CD14-positive monocyte (primary cell): ENCODE measurements around the gene CNTFR. TPM values are rescaled to one million over a fixed set of nuclear protein-coding genes. Genes with fewer than 3 reads are reported as not detected.

Experiments used
- DNase-seq, 3 donors: peaks; one replicate each; pipeline ENCODE4 v3.0.0-alpha.2; 2011 to 2022
- H2AFZ ChIP-seq: 2 replicates; pipeline ENCODE4 v1.6.0; 2012; ENCODE audit warnings: mild to moderate bottlenecking, low read depth, low read length, inconsistent platforms; ENCODE audit not compliant: insufficient read depth, poor library complexity, severe bottlenecking
- H3K27ac ChIP-seq, 2 donors: 1 replicate in 1 of 2; 2 replicates in 1 of 2; pipeline ENCODE4 v1.5.1; 2012 to 2013; ENCODE audit warnings: low read length in 2 of 2, control low read depth in 1 of 2, inconsistent platforms in 1 of 2, low read depth in 1 of 2, mild to moderate bottlenecking in 1 of 2
- H3K27me3 ChIP-seq, 2 donors: one replicate each; pipeline versions ENCODE4 v1.6.0 to v1.6.1; 2011 to 2013; ENCODE audit warnings: low read length in 2 of 2; ENCODE audit not compliant: control insufficient read depth in 2 of 2, insufficient read depth in 2 of 2
- H3K36me3 ChIP-seq, 2 donors: replicated peaks in 1 of 2; 1 replicate in 1 of 2; 2 replicates in 1 of 2; pipeline versions ENCODE4 v1.5.1 to v1.6.1; 2012 to 2013; ENCODE audit warnings: low read length in 2 of 2, control low read depth in 1 of 2, inconsistent platforms in 1 of 2, mild to moderate bottlenecking in 1 of 2; ENCODE audit not compliant: insufficient read depth in 2 of 2, control insufficient read depth in 1 of 2
- H3K4me1 ChIP-seq, 2 donors: 1 replicate in 1 of 2; 2 replicates in 1 of 2; pipeline versions ENCODE4 v1.5.1 to v1.6.1; 2012 to 2013; ENCODE audit warnings: low read length in 2 of 2, control low read depth in 1 of 2, inconsistent platforms in 1 of 2, mild to moderate bottlenecking in 1 of 2, moderate library complexity in 1 of 2; ENCODE audit not compliant: insufficient read depth in 2 of 2, control insufficient read depth in 1 of 2
- H3K4me2 ChIP-seq: replicated peaks from 2 replicates; pipeline ENCODE3; 2012; ENCODE audit warnings: low read length, moderate library complexity, mild to moderate bottlenecking; ENCODE audit not compliant: poor library complexity, severe bottlenecking; ENCODE audit errors: extremely low read depth
- H3K4me3 ChIP-seq, 3 experiments: fragments of 200-600 bp in 1 of 3; sonication (generic) in 1 of 3; replicated peaks in 1 of 3; 1 replicate in 2 of 3; 2 replicates in 1 of 3; pipeline ENCODE4 v1.5.1; 2011 to 2013; ENCODE audit warnings: low read length in 3 of 3, mild to moderate bottlenecking in 3 of 3, control low read depth in 2 of 3, low read depth in 2 of 3, inconsistent platforms in 1 of 3, moderate library complexity in 1 of 3
- H3K79me2 ChIP-seq: 2 replicates; pipeline ENCODE4 v1.6.0; 2012; ENCODE audit warnings: mild to moderate bottlenecking, control low read depth, inconsistent platforms, low read length, moderate library complexity; ENCODE audit not compliant: insufficient read depth
- H3K9ac ChIP-seq: 2 replicates; pipeline ENCODE4 v1.6.0; 2017; ENCODE audit warnings: low read length, mild to moderate bottlenecking; ENCODE audit not compliant: insufficient read depth, poor library complexity, severe bottlenecking
- H3K9me3 ChIP-seq, 2 donors: replicated peaks in 1 of 2; 1 replicate in 1 of 2; 2 replicates in 1 of 2; pipeline versions ENCODE4 v1.5.1 to v1.6.1; 2012 to 2013; ENCODE audit warnings: low read length in 2 of 2, control low read depth in 1 of 2; ENCODE audit not compliant: control insufficient read depth in 1 of 2, insufficient read depth in 1 of 2
- H4K20me1 ChIP-seq: 2 replicates; pipeline ENCODE4 v1.6.0; 2012; ENCODE audit warnings: mild to moderate bottlenecking, low read length, control low read depth, moderate library complexity; ENCODE audit not compliant: insufficient read depth
- H3K27ac Mint-ChIP-seq, 7 donors: one replicate each; pipeline ENCODE4 v1.8.0; 2020; ENCODE audit warnings: mild to moderate bottlenecking in 7 of 7, mixed read lengths in 7 of 7, moderate library complexity in 6 of 7, inconsistent platforms in 2 of 7
- H3K27me3 Mint-ChIP-seq, 3 donors: one replicate each; pipeline ENCODE4 v1.8.0; 2021 to 2022; ENCODE audit warnings: low read depth in 3 of 3, mild to moderate bottlenecking in 3 of 3, mixed read lengths in 3 of 3, moderate library complexity in 3 of 3, inconsistent platforms in 1 of 3
- H3K36me3 Mint-ChIP-seq, 2 donors: one replicate each; pipeline ENCODE4 v1.8.0; 2020; ENCODE audit warnings: mixed read lengths in 2 of 2, inconsistent platforms in 1 of 2, mild to moderate bottlenecking in 1 of 2
- H3K4me1 Mint-ChIP-seq: one replicate; pipeline ENCODE4 v1.8.0; 2020; ENCODE audit warnings: mild to moderate bottlenecking, mixed read lengths
- H3K4me3 Mint-ChIP-seq, 2 donors: one replicate each; pipeline ENCODE4 v1.8.0; 2020; ENCODE audit warnings: mild to moderate bottlenecking in 2 of 2, mixed read lengths in 2 of 2, moderate library complexity in 1 of 2
- H3K9me3 Mint-ChIP-seq, 7 donors: one replicate each; pipeline ENCODE4 v1.8.0; 2020 to 2022; ENCODE audit warnings: mixed read lengths in 7 of 7, mild to moderate bottlenecking in 6 of 7, moderate library complexity in 6 of 7, inconsistent platforms in 2 of 7
- CTCF ChIP-seq: fragments of 200-600 bp; IDR thresholded peaks from one replicate; pipeline ENCODE4 v1.8.0; 2022; ENCODE audit warnings: antibody characterized with exemption, mild to moderate bottlenecking
- WGBS: methylation state at CpG from one replicate; pipeline ENCODE4 v1.1.5; 2013; ENCODE audit warnings: missing lambda C conversion rate; ENCODE audit not compliant: insufficient coverage; 5-methylcytosine and 5-hydroxymethylcytosine counted together
- intact Hi-C, 2 donors: fragments of 100-400 bp; cut with micrococcal nuclease; formaldehyde crosslinking; loops; one replicate each; pipeline versions ENCODE4 v1.15.0 to v1.15.1; 2023
- polyA plus RNA-seq, 3 donors: library from polyadenylated mRNA; depleted of rRNA in 1 of 3; unstranded in 2 of 3; stranded (reverse) in 1 of 3; fragments of 300-500 nt in 2 of 3; fragments of >200 nt in 1 of 3; fragmentation: Illumina TruSeq in 2 of 3; gene quantifications; 1 replicate in 2 of 3; 2 replicates in 1 of 3; pipeline ENCODE4 v1.2.3, GENCODE V29; 2012 to 2021

CNTFR gene
- polyA plus RNA-seq, 3 donors = not detected

GRCh38 chr9:34502471-34502870 is 87.1 kb downstream of the CNTFR start:
- peaks cover 2% of the 10 kb centered on the region for H3K4me1 Mint-ChIP-seq
- H3K79me2 ChIP-seq = no peaks in the 10 kb centered on the region
- H2AFZ ChIP-seq = no peak overlapping the region
- no peak overlapping the region for H3K9ac ChIP-seq
- no peak overlapping the region for H3K4me2 ChIP-seq
- DNase-seq = no peak
- no peak overlapping the region for H3K4me3 Mint-ChIP-seq
- no peaks in the 10 kb centered on the region for H3K27me3 ChIP-seq
- H3K4me1 ChIP-seq = no peaks in the 10 kb centered on the region
- WGBS = 82% methylated on average over 9 of the region's 10 CpGs
- H3K27me3 Mint-ChIP-seq = peaks cover 3 to 11% (median 7%) of the 10 kb centered on the region in 3 donors
- no peak for TF ChIP-seq CTCF
- H3K36me3 ChIP-seq = no peaks in the 10 kb centered on the region
- no peaks in the 10 kb centered on the region for H4K20me1 ChIP-seq
- H3K4me3 ChIP-seq = no peak overlapping the region
- H3K9me3 Mint-ChIP-seq = no peaks in the 10 kb centered on the region
- H3K36me3 Mint-ChIP-seq = no peaks in the 10 kb centered on the region
- no peaks in the 10 kb centered on the region for H3K9me3 ChIP-seq
- H3K27ac Mint-ChIP-seq = no peak overlapping the region
- intact Hi-C loops = no loop called here
- no peak overlapping the region for H3K27ac ChIP-seq

- H3K9ac ChIP-seq = no peak overlapping the region
- Mint-ChIP-seq H3K36me3 (no peaks in the 10 kb centered on the region), H3K9me3 (no peaks in the 10 kb centered on the region), H3K27me3 (peaks cover 5 to 11% (median 7%) of the 10 kb centered on the region in 3 donors), H3K4me3 (no peak overlapping the region), H3K4me1 (peaks cover 2% of the 10 kb centered on the region), H3K27ac (peak overlapping the region in 1 of 7 donors; percentile 12)
- DNase-seq = no peak
- no peak overlapping the region for H3K4me3 ChIP-seq
- no peaks in the 10 kb centered on the region for H3K4me1 ChIP-seq
- H3K36me3 ChIP-seq = no peaks in the 10 kb centered on the region
- H3K27ac ChIP-seq = no peak overlapping the region
- H3K79me2 ChIP-seq = no peaks in the 10 kb centered on the region
- no peaks in the 10 kb centered on the region for H4K20me1 ChIP-seq
- 61% methylated on average over 2 of the region's 5 CpGs for WGBS
- H2AFZ ChIP-seq = no peak overlapping the region
- no peaks in the 10 kb centered on the region for H3K27me3 ChIP-seq
- intact Hi-C loops = loop anchor here in 1 of 2 donors (2.0 kb wide), 1 partner anchor 65 kb away; no protein-coding TSS in a partner anchor
- no peak for TF ChIP-seq CTCF
- H3K4me2 ChIP-seq = no peak overlapping the region
- H3K9me3 ChIP-seq = no peaks in the 10 kb centered on the region
Measured at GRCh38 chr9:34501889-34502425, 87.6 kb downstream of the CNTFR start.

Other genes with a start within 250 kb of the CNTFR start
- gene MYORG, start 212.8 kb downstream of the CNTFR start, polyA plus RNA-seq = under 1 TPM in 2 of 3 donors, not detected in 1; 0.01 to 0.05 TPM
- 10 to 100 TPM in 1 of 3 donors, 1 to 10 TPM in 1, under 1 TPM in 1; 0.61 to 15.3 (median 1.2) TPM for gene FAM219A, start 131.2 kb downstream of the CNTFR start, polyA plus RNA-seq
- not detected for gene DNAI1, start 130.9 kb downstream of the CNTFR start, polyA plus RNA-seq
- gene ENHO, start 66.7 kb downstream of the CNTFR start, polyA plus RNA-seq = 1 to 10 TPM; 2.3 to 3.2 (median 2.7) TPM
- gene RPP25L, start 22.4 kb upstream of the CNTFR start, polyA plus RNA-seq = 10 to 100 TPM; 20.1 to 42.3 (median 39.4) TPM
- 100 to 1,000 TPM; 120 to 174 (median 143) TPM for gene DCTN3, start 30.8 kb upstream of the CNTFR start, polyA plus RNA-seq
- not detected for gene ARID3C, start 39.3 kb upstream of the CNTFR start, polyA plus RNA-seq
- 10 to 100 TPM; 26.6 to 59.6 (median 49.5) TPM for gene SIGMAR1, start 48.1 kb upstream of the CNTFR start, polyA plus RNA-seq
- gene GALT, start 57.0 kb upstream of the CNTFR start, polyA plus RNA-seq = 100 to 1,000 TPM in 1 of 3 donors, 10 to 100 TPM in 2; 25.6 to 103 (median 26.9) TPM
- gene IL11RA, start 62.5 kb upstream of the CNTFR start, polyA plus RNA-seq = 10 to 100 TPM in 1 of 3 donors, 1 to 10 TPM in 2; 2.8 to 39.1 (median 4.1) TPM
- not detected for gene CCL27, start 72.9 kb upstream of the CNTFR start, polyA plus RNA-seq
- gene CCL19, start 101.6 kb upstream of the CNTFR start, polyA plus RNA-seq = under 1 TPM in 1 of 3 donors, not detected in 2; 0.21 TPM
- gene CCL21, start 120.4 kb upstream of the CNTFR start, polyA plus RNA-seq = not detected